Fibroblast of lung (primary cell): ENCODE measurements around the gene CCDC6.

Experiments
- CTCF ChIP-seq, 2 donors: IDR thresholded peaks in 1 of 2; conservative IDR thresholded peaks in 1 of 2; 1 replicate in 1 of 2; 2 replicates in 1 of 2; pipeline ENCODE4 v1.5.1; 2011 to 2012; ENCODE audit warnings: low read length in 2 of 2, control low read depth in 1 of 2, inconsistent platforms in 1 of 2, low read depth in 1 of 2, mild to moderate bottlenecking in 1 of 2
- EZH2 ChIP-seq: IDR thresholded peaks from 2 replicates; pipeline ENCODE4 v1.5.1; 2012; ENCODE audit warnings: low read length, control low read depth, mild to moderate bottlenecking; ENCODE audit errors: missing control alignments

- no peak for TF ChIP-seq EZH2
- no peak for TF ChIP-seq CTCF (conservative IDR thresholded peaks at IDR 0.05 in 1 of 2, IDR thresholded peaks at IDR 0.05 in 1 of 2; ENCODE audit: low read depth in 1 of 2, low read length in 2 of 2)
These were observed 77.3 kb downstream of the CCDC6 start for GRCh38 chr10:59829024-59829423.
